Esophagus muscularis mucosa (tissue), 4 donors: ENCODE measurements around the gene RAD51B. TPM values are rescaled to one million over a fixed set of nuclear protein-coding genes. Genes with fewer than 3 reads are reported as not detected.

Source experiments
- DNase-seq: peaks from one replicate; pipeline ENCODE4 v3.0.0-alpha.2; 2017; ENCODE audit errors: extremely low spot score
- H3K27ac ChIP-seq, 4 donors: fragments of 200-600 bp; sonication (generic); replicated peaks in 1 of 4; 1 replicate in 3 of 4; 2 replicates in 1 of 4; pipeline ENCODE4 v1.5.1; 2016 to 2019; ENCODE audit warnings: mild to moderate bottlenecking in 1 of 4
- H3K27me3 ChIP-seq, 4 donors: fragments of 200-600 bp; sonication (generic); one replicate each; pipeline versions ENCODE4 v1.5.1 to v1.6.0; 2016 to 2019
- H3K36me3 ChIP-seq, 4 donors: fragments of 200-600 bp; sonication (generic); one replicate each; pipeline ENCODE4 v1.5.1; 2016 to 2019
- H3K4me1 ChIP-seq, 4 donors: fragments of 200-600 bp; sonication (generic); one replicate each; pipeline ENCODE4 v1.5.1; 2016 to 2019
- H3K4me3 ChIP-seq, 4 donors: fragments of 200-600 bp; sonication (generic); 1 replicate in 2 of 4; 2 replicates in 2 of 4; pipeline ENCODE4 v1.5.1; 2016 to 2019; ENCODE audit warnings: mild to moderate bottlenecking in 4 of 4, moderate library complexity in 1 of 4
- H3K9me3 ChIP-seq, 4 donors: fragments of 200-600 bp; sonication (generic); 1 replicate in 3 of 4; 2 replicates in 1 of 4; pipeline ENCODE4 v1.5.1; 2016 to 2019
- CTCF ChIP-seq, 3 experiments: fragments of 200-600 bp in 2 of 3; fragments of 450-650 bp in 1 of 3; sonication (generic) in 2 of 3; IDR thresholded peaks; one replicate each; pipeline ENCODE4 v1.5.1; 2017 to 2019; ENCODE audit warnings: antibody characterized with exemption in 3 of 3, mild to moderate bottlenecking in 2 of 3, moderate library complexity in 1 of 3
- EP300 ChIP-seq: sonication (generic); formaldehyde crosslinking; IDR thresholded peaks from one replicate; pipeline ENCODE4 v1.6.1; 2017; ENCODE audit warnings: antibody characterized with exemption
- POLR2A ChIP-seq: fragments of 450-650 bp; IDR thresholded peaks from one replicate; pipeline ENCODE4 v1.6.1; 2017; ENCODE audit warnings: antibody characterized with exemption, moderate library complexity, mild to moderate bottlenecking, low read depth
- POLR2AphosphoS5 ChIP-seq, 2 donors: sonication (generic); formaldehyde crosslinking; IDR thresholded peaks; one replicate each; pipeline ENCODE4 v1.6.1; 2017; ENCODE audit warnings: antibody characterized with exemption in 2 of 2
- WGBS: methylation state at CpG from one replicate; pipeline ENCODE4 v1.1.5; 2018; 5-methylcytosine and 5-hydroxymethylcytosine counted together
- intact Hi-C: fragments of 100-400 bp; cut with DNase I; formaldehyde crosslinking; loops from one replicate; pipeline ENCODE4 v1.15.1; 2023
- total RNA-seq, 4 donors: library from RNA; depleted of rRNA; stranded (reverse); fragments of >200 nt; gene quantifications; one replicate each; pipeline versions ENCODE4 v1.1.0 to v1.2.1, GENCODE V29; 2016

The RAD51B gene
- total RNA-seq, 4 donors from 2014 or later: 2.8 to 11.1 (median 5.1) TPM

- TF ChIP-seq CTCF (IDR thresholded peaks at IDR 0.05) (no peak), POLR2AphosphoS5 (IDR thresholded peaks at IDR 0.05) (peak; percentile 70 to 83)
- DNase-seq: no peak
- Histone ChIP-seq H3K27ac (peak overlapping the region; percentile 45 to 77 (median 64)), H3K4me3 (no peak overlapping the region), H3K36me3 (no peaks in the 10 kb centered on the region), H3K9me3 (no peaks in the 10 kb centered on the region), H3K4me1 (peaks cover 5 to 27% (median 21%) of the 10 kb centered on the region in 4 donors), H3K27me3 (no peaks in the 10 kb centered on the region)
- WGBS: 67% methylated on average over 9 of the region's 10 CpGs
- intact Hi-C loops: no loop called here
Measured at GRCh38 chr14:68476212-68477109, 656.9 kb downstream of the RAD51B start.

- Histone ChIP-seq H3K4me3 (no peak overlapping the region), H3K36me3 (no peaks in the 10 kb centered on the region), H3K4me1 (peaks cover 5 to 27% (median 21%) of the 10 kb centered on the region in 4 donors), H3K27me3 (no peaks in the 10 kb centered on the region), H3K27ac (peak overlapping the region; percentile 45 to 77 (median 64)), H3K9me3 (no peaks in the 10 kb centered on the region)
- DNase-seq: no peak
- TF ChIP-seq EP300: no peak
- no peak for TF ChIP-seq POLR2A
- no peak for TF ChIP-seq POLR2AphosphoS5 (IDR thresholded peaks at IDR 0.05)
- no peak for TF ChIP-seq CTCF (IDR thresholded peaks at IDR 0.05)
- intact Hi-C loops: no loop called here
- WGBS: 91% methylated on average over 4 of the region's 4 CpGs
Measured at GRCh38 chr14:68477110-68477455, 657.5 kb downstream of the RAD51B start.

- Histone ChIP-seq H3K4me1 (peaks cover 5 to 27% (median 21%) of the 10 kb centered on the region in 4 donors), H3K27ac (peak overlapping the region in 3 of 4 donors; percentile 60 to 77 (median 67)), H3K4me3 (no peak overlapping the region), H3K27me3 (no peaks in the 10 kb centered on the region), H3K36me3 (no peaks in the 10 kb centered on the region), H3K9me3 (no peaks in the 10 kb centered on the region)
- intact Hi-C loops: no loop called here
- TF ChIP-seq CTCF (IDR thresholded peaks at IDR 0.05) (no peak), EP300 (no peak), POLR2AphosphoS5 (IDR thresholded peaks at IDR 0.05) (no peak), POLR2A (no peak)
- 92% methylated on average over 8 of the region's 8 CpGs for WGBS
- no peak for DNase-seq
Measured at GRCh38 chr14:68477461-68478085, 658.0 kb downstream of the RAD51B start.

DNA sequence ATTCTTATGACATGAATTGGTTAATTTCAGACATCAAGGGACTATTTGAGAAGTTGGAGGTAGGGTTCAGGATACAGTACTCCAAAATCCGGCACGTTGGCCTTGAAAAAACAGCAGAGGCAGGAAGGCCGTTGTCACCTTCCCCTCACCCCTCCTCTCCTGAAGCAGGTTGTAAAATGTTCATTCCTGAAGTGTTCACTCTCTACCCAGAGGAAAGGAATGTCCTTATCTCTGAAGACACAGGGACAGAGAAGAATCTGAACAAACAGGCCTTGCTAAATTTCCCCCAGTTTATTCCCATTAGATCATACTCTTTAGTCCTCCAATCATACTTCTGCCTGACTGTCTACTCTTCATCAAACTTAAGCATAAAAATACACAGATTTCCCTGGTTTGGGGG, 659.7 kb downstream of the RAD51B start:
- TF ChIP-seq EP300: no peak
- no peak for TF ChIP-seq POLR2A
- no peak for TF ChIP-seq POLR2AphosphoS5 (IDR thresholded peaks at IDR 0.05)
- TF ChIP-seq CTCF (IDR thresholded peaks at IDR 0.05): no peak
- 94% methylated on average over 3 of the region's 3 CpGs for WGBS
- Histone ChIP-seq H3K27ac (no peak overlapping the region), H3K9me3 (no peaks in the 10 kb centered on the region), H3K36me3 (no peaks in the 10 kb centered on the region), H3K4me1 (peaks cover 6 to 30% (median 24%) of the 10 kb centered on the region in 4 donors), H3K4me3 (no peak overlapping the region), H3K27me3 (no peaks in the 10 kb centered on the region)
- no peak for DNase-seq
- intact Hi-C loops: no loop called here
